Endothelial cell of umbilical vein (primary cell): ENCODE data around the gene ADAM19. TPM values are rescaled to one million over a fixed set of nuclear protein-coding genes. Genes with fewer than 3 reads are reported as not detected.

Source experiments
- BruUV-seq: library from RNA; stranded (reverse); fragments of 400-500 nt; replicated peaks from 2 replicates; lab custom pipeline; 2021; lab: Mats Ljungman, UMichigan
- CTCF ChIA-PET: fragments of 300-600, 350-600 bp; sonication (Branson Sonifier 250); formaldehyde crosslinking; loops from one replicate; lab custom pipeline; 2021; ENCODE audit warnings: antibody characterized with exemption, inconsistent platforms; lab: Charles Lee
- POLR2A ChIA-PET: fragments of 300-600, 350-600 bp; sonication (Branson Sonifier 250); formaldehyde crosslinking; loops from one replicate; lab custom pipeline; 2021; ENCODE audit warnings: antibody characterized with exemption, inconsistent platforms; lab: Charles Lee
- DNase-seq: peaks from one replicate; pipeline ENCODE4 v3.0.0-alpha.2; 2011; ENCODE audit warnings: low read depth, low spot score
- FAIRE-seq: peaks from 2 replicates; lab custom pipeline; 2011; peaks lifted over from hg19 to GRCh38; lab: Jason Lieb, UNC
- H2AFZ ChIP-seq: 2 replicates; pipeline ENCODE4 v1.6.0; 2012; ENCODE audit warnings: low read depth, low read length, control low read depth, inconsistent platforms
- H3K27ac ChIP-seq: 2 replicates; pipeline ENCODE4 v1.5.1; 2011; ENCODE audit warnings: low read depth, mild to moderate bottlenecking, control low read depth, low read length, moderate library complexity; ENCODE audit not compliant: insufficient read depth
- H3K27me3 ChIP-seq, 2 experiments: 2 replicates each; pipeline versions ENCODE4 v1.6.0 to v1.6.1; 2011; ENCODE audit warnings: low read length in 2 of 2, mixed read lengths in 1 of 2; ENCODE audit not compliant: control insufficient read depth in 2 of 2, insufficient read depth in 2 of 2
- H3K36me3 ChIP-seq, 2 experiments: 2 replicates in 1 of 2; 3 replicates in 1 of 2; pipeline ENCODE4 v1.5.1; 2011; ENCODE audit warnings: low read length in 2 of 2, mild to moderate bottlenecking in 1 of 2, moderate library complexity in 1 of 2; ENCODE audit not compliant: control insufficient read depth in 2 of 2, insufficient read depth in 2 of 2; ENCODE audit errors: extremely low read depth in 1 of 2
- H3K4me1 ChIP-seq: 3 replicates; pipeline ENCODE4 v1.5.1; 2011; ENCODE audit warnings: mild to moderate bottlenecking, low read length; ENCODE audit not compliant: control insufficient read depth, insufficient read depth; ENCODE audit errors: extremely low read depth
- H3K4me2 ChIP-seq: 2 replicates; pipeline ENCODE4 v1.6.1; 2011; ENCODE audit warnings: low read length, control low read depth, mixed read lengths; ENCODE audit not compliant: insufficient read depth
- H3K4me3 ChIP-seq, 3 experiments: fragments of 200-600 bp in 1 of 3; sonication (generic), shearing (Covaris generic) in 1 of 3; replicated peaks in 1 of 3; 2 replicates each; pipeline ENCODE4 v1.5.1; 2011 to 2016; ENCODE audit warnings: control low read depth in 3 of 3, low read length in 3 of 3, mild to moderate bottlenecking in 2 of 3, inconsistent platforms in 1 of 3, low read depth in 1 of 3, moderate library complexity in 1 of 3; ENCODE audit not compliant: insufficient read depth in 1 of 3
- H3K79me2 ChIP-seq: 2 replicates; pipeline ENCODE4 v1.6.0; 2012; ENCODE audit warnings: low read length, inconsistent platforms; ENCODE audit not compliant: control insufficient read depth, insufficient read depth
- H3K9ac ChIP-seq: replicated peaks from 2 replicates; pipeline ENCODE3; 2011; ENCODE audit warnings: low read length, control low read depth; ENCODE audit not compliant: insufficient read depth; ENCODE audit errors: extremely low read depth
- H3K9me1 ChIP-seq: replicated peaks from 3 replicates; pipeline ENCODE4 v1.6.0; 2011; ENCODE audit warnings: mild to moderate bottlenecking, low read length; ENCODE audit not compliant: control insufficient read depth, insufficient read depth; ENCODE audit errors: extremely low read depth
- H3K9me3 ChIP-seq: replicated peaks from 2 replicates; pipeline ENCODE4 v1.5.1; 2012; ENCODE audit warnings: low read length, inconsistent platforms; ENCODE audit not compliant: control insufficient read depth, insufficient read depth
- H4K20me1 ChIP-seq: replicated peaks from 2 replicates; pipeline ENCODE3; 2011; ENCODE audit warnings: mild to moderate bottlenecking, low read length; ENCODE audit not compliant: control insufficient read depth, insufficient read depth; ENCODE audit errors: extremely low read depth
- CTCF ChIP-seq, 2 donors: IDR thresholded peaks; 1 replicate in 1 of 2; 2 replicates in 1 of 2; pipeline ENCODE4 v1.5.1; 2011; ENCODE audit warnings: low read length in 2 of 2, mild to moderate bottlenecking in 2 of 2, moderate library complexity in 2 of 2, control low read depth in 1 of 2, inconsistent platforms in 1 of 2, low read depth in 1 of 2; ENCODE audit not compliant: insufficient read depth in 1 of 2; ENCODE audit errors: extremely low read depth in 1 of 2
- FOS ChIP-seq: IDR thresholded peaks from 2 replicates; pipeline ENCODE4 v1.6.1; 2011; ENCODE audit warnings: mild to moderate bottlenecking, low read length, moderate library complexity, borderline replicate concordance; ENCODE audit not compliant: insufficient read depth
- MYC ChIP-seq: IDR thresholded peaks from one replicate; pipeline ENCODE4 v1.6.1; 2011; ENCODE audit warnings: mild to moderate bottlenecking, low read depth, low read length
- dilution Hi-C: fragments of 300-500 bp; cut with MboI; formaldehyde crosslinking; loops from one replicate; pipeline ENCODE4 v1.15.0; 2019; ENCODE audit warnings: low sequenced_read_pairs; ENCODE audit not compliant: extremely low pct_ligation_motif_present
- intact Hi-C: fragments of 100-400 bp; cut with micrococcal nuclease; formaldehyde crosslinking; loops from one replicate; pipeline ENCODE4 v1.10.0; 2022
- polyA plus RNA-seq, 4 experiments: library from polyadenylated mRNA; depleted of rRNA in 3 of 4; stranded (reverse) in 3 of 4; unstranded in 1 of 4; fragments of >200 nt; gene quantifications; 2 replicates each; pipeline versions ENCODE4 v1.2.1 to v1.2.3, GENCODE V29; 2011 to 2012; ENCODE audit warnings: missing spikeins in 1 of 4
- total RNA-seq: library from RNA; stranded (reverse); gene quantifications from 2 replicates; pipeline ENCODE4 v1.2.3, GENCODE V29; 2021

ADAM19 gene
- total and polyA plus RNA-seq, 2 donors (not counting 3 experiments of a cell fraction or from before 2014, with no cell fraction given) = 10.0 to 22.6 TPM

GRCh38 chr5:157520911-157521703 lies 54.5 kb downstream of the ADAM19 start:
- Histone ChIP-seq H3K4me1 (peaks cover 6% of the 10 kb centered on the region), H3K79me2 (no peaks in the 10 kb centered on the region), H3K9ac (no peak overlapping the region), H4K20me1 (no peaks in the 10 kb centered on the region), H3K27ac (no peak overlapping the region), H3K27me3 (no peaks in the 10 kb centered on the region), H3K4me2 (no peak overlapping the region), H3K36me3 (peaks cover 0 to 2% of the 10 kb centered on the region in 2 experiments), H2AFZ (no peak overlapping the region), H3K9me1 (no peaks in the 10 kb centered on the region), H3K4me3 (no peak overlapping the region), H3K9me3 (no peaks in the 10 kb centered on the region)
- ChIA-PET POLR2A (interaction anchor here (0.7 kb wide), 1 partner anchor 14 kb away, joined by 3 read pairs; no protein-coding TSS in a partner anchor), CTCF (interaction anchor here (0.9 to 1.7 kb wide), 3 partner anchors 9 to 124 kb away, joined by 3 to 9 read pairs (median 5); no protein-coding TSS in a partner anchor)
- FAIRE-seq (no peak), DNase-seq (no peak)
- no TSS peak for BruUV-seq
- dilution Hi-C loops (no loop called here), intact Hi-C loops (no loop called here)
- peak; percentile 5 to 20 for TF ChIP-seq CTCF (IDR thresholded peaks at IDR 0.05; ENCODE audit: extremely low read depth in 1 of 2, insufficient read depth in 1 of 2, low read depth in 1 of 2, low read length in 2 of 2)
- peak; percentile 41 for TF ChIP-seq FOS
- no peak for TF ChIP-seq MYC
